BLaER1 treated with 17β-estradiol and CSF1 and Interleukin-3, amounts not matched to agents 10 nM and 100 nM (cell line): ENCODE measurements around the gene ZNF142.

ENCODE experiments used
- H3K27ac ChIP-seq, 11 experiments: shearing (Covaris generic); formaldehyde crosslinking; 2 replicates each; pipeline ENCODE4 v1.8.1; 2022
- H3K27me3 ChIP-seq, 11 experiments: shearing (Covaris generic); formaldehyde crosslinking; 2 replicates each; pipeline ENCODE4 v1.8.1; 2022
- H3K36me3 ChIP-seq, 11 experiments: shearing (Covaris generic); formaldehyde crosslinking; 2 replicates each; pipeline ENCODE4 v1.8.1; 2022
- H3K4me1 ChIP-seq, 10 experiments: shearing (Covaris generic); formaldehyde crosslinking; 2 replicates each; pipeline ENCODE4 v1.8.1; 2022
- H3K4me2 ChIP-seq, 11 experiments: shearing (Covaris generic); formaldehyde crosslinking; 2 replicates each; pipeline ENCODE4 v1.8.1; 2022
- H3K4me3 ChIP-seq, 10 experiments: shearing (Covaris generic); formaldehyde crosslinking; 2 replicates each; pipeline ENCODE4 v1.8.1; 2022
- H3K9ac ChIP-seq, 11 experiments: shearing (Covaris generic); formaldehyde crosslinking; 2 replicates each; pipeline ENCODE4 v1.8.1; 2022
- H3K9me3 ChIP-seq, 11 experiments: shearing (Covaris generic); formaldehyde crosslinking; replicated peaks in 1 of 11; 2 replicates each; pipeline ENCODE4 v1.8.1; 2022
- H4K20me1 ChIP-seq, 11 experiments: shearing (Covaris generic); formaldehyde crosslinking; 2 replicates each; pipeline ENCODE4 v1.8.1; 2022
- Cebpa-rat ChIP-seq, 11 experiments: shearing (Covaris generic); IDR thresholded peaks; 2 replicates each; pipeline ENCODE4 v1.8.1; 2022

The ZNF142 gene

DNA sequence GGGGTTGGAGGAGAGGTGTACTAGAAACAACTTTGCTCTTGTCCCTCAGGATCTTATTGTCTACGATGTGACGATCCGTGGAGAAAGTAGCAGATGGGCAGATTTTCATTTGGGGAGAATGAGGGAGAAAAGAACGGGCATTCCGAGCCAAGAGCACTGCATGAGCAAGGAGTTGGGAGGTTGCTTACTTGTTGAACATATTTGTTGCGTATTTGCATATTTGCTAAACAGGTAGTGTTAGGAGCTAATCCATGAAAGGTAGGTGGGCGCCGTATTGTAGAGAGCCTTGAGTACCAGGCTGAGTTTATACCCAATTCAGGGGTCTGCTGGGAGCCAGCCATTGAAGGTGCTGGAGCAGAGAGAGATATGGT is 550 bp upstream of the ZNF142 start:
- H3K9me3 ChIP-seq, result no peaks in the 10 kb centered on the region
- peak overlapping the region; percentile 87 to 98 (median 92) for H3K4me2 ChIP-seq
- peak overlapping the region in 10 of 11 experiments; percentile 18 to 87 (median 82); a peak in 19 of 22 replicates for H3K27ac ChIP-seq
- peaks cover 0 to 38% (median 13%) of the 10 kb centered on the region in 11 experiments; a peak in 10 of 22 replicates for H4K20me1 ChIP-seq
- peaks cover 58 to 76% (median 71%) of the 10 kb centered on the region in 11 experiments for H3K36me3 ChIP-seq
- H3K27me3 ChIP-seq, result no peaks in the 10 kb centered on the region
- H3K4me3 ChIP-seq, result peak overlapping the region; percentile 78 to 98 (median 94)
- H3K4me1 ChIP-seq, result peaks cover 10 to 30% (median 22%) of the 10 kb centered on the region in 10 experiments
- peak overlapping the region; percentile 78 to 92 (median 84); a peak in 21 of 22 replicates for H3K9ac ChIP-seq
- TF ChIP-seq Cebpa-rat (IDR thresholded peaks at IDR 0.05), result no peak

DNA sequence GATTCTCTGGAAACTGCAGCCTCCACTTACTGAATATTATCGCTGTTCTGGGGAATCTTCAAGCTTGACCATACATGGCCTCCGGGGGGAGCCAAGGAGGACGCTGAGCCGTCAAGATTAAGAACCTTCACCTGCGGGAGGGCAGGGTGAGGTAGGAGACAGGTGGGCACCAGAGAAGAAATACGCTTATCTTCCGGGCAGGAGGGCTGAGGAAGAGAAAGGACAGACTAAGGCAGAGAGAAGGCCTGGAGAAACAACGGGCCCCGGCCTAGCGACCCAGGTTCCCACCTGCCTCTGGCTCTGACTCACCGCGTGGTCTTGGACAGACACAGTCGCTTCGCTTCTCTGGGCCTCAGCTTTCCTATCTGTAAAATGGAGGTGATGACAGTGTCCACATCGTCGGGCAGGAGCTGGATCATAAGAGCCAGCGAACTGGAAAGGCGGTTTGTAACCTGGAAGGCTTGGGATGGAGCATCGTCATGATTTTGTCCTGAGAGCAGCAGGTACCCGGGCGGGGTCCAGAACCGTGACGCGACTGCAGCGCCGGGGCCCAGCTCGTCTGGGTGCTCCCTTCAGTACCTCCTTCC is 659 bp downstream of the ZNF142 start:
- H3K27ac ChIP-seq, result peak overlapping the region; percentile 25 to 87 (median 81); a peak in 21 of 22 replicates
- no peaks in the 10 kb centered on the region for H3K9me3 ChIP-seq
- peaks cover 0 to 45% (median 12%) of the 10 kb centered on the region in 11 experiments; a peak in 12 of 22 replicates for H4K20me1 ChIP-seq
- peak overlapping the region; percentile 78 to 92 (median 84) for H3K9ac ChIP-seq
- peak overlapping the region; percentile 78 to 98 (median 94) for H3K4me3 ChIP-seq
- peak overlapping the region; percentile 87 to 98 (median 92) for H3K4me2 ChIP-seq
- peaks cover 58 to 76% (median 71%) of the 10 kb centered on the region in 11 experiments for H3K36me3 ChIP-seq
- no peaks in the 10 kb centered on the region for H3K27me3 ChIP-seq
- no peak for TF ChIP-seq Cebpa-rat (IDR thresholded peaks at IDR 0.05)
- peaks cover 10 to 37% (median 24%) of the 10 kb centered on the region in 10 experiments for H3K4me1 ChIP-seq

GRCh38 chr2:218655751-218656150 is 3.7 kb downstream of the ZNF142 start:
- Histone ChIP-seq H3K9ac (peak overlapping the region in 2 of 11 experiments; percentile 8; a peak in 2 of 22 replicates), H3K4me2 (no peak overlapping the region), H3K4me1 (peaks cover 10 to 38% (median 21%) of the 10 kb centered on the region in 10 experiments), H3K36me3 (peaks cover 58 to 76% (median 73%) of the 10 kb centered on the region in 11 experiments), H3K9me3 (no peaks in the 10 kb centered on the region), H4K20me1 (peaks cover 0 to 65% (median 20%) of the 10 kb centered on the region in 11 experiments; a peak in 15 of 22 replicates), H3K27me3 (no peaks in the 10 kb centered on the region), H3K27ac (no peak overlapping the region), H3K4me3 (no peak overlapping the region)
- TF ChIP-seq Cebpa-rat (IDR thresholded peaks at IDR 0.05), result no peak

DNA sequence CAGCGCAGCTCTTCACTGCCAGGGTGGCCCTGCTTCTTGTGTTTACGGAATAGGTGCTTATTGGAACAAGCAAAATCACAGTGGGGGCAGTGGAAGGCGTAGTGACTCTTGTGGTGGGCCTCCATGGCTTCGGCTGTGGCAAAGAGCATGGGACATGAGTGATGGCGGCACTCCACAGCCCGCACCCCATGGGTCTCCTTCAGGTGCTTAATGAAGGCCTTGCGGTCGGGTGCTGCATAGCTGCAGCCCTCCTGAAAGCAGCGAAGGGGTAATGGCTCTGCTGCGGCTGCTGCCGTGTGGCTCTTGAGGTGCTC is 10.7 kb downstream of the ZNF142 start:
- no peak overlapping the region for H3K4me3 ChIP-seq
- no peak overlapping the region for H3K9ac ChIP-seq
- H3K36me3 ChIP-seq, result peaks cover 97 to 100% (median 100%) of the 10 kb centered on the region in 11 experiments
- H3K4me1 ChIP-seq, result peaks cover 0 to 6% (median 0%) of the 10 kb centered on the region in 10 experiments; a peak in 7 of 20 replicates
- no peak for TF ChIP-seq Cebpa-rat (IDR thresholded peaks at IDR 0.05)
- H3K27me3 ChIP-seq, result no peaks in the 10 kb centered on the region
- H3K4me2 ChIP-seq, result no peak overlapping the region
- H3K9me3 ChIP-seq, result no peaks in the 10 kb centered on the region
- peaks cover 4 to 82% (median 42%) of the 10 kb centered on the region in 11 experiments; a peak in 20 of 22 replicates for H4K20me1 ChIP-seq
- H3K27ac ChIP-seq, result no peak overlapping the region

- no peak for TF ChIP-seq Cebpa-rat (IDR thresholded peaks at IDR 0.05)
- no peaks in the 10 kb centered on the region for H3K9me3 ChIP-seq
- H3K36me3 ChIP-seq, result peaks cover 97 to 100% (median 100%) of the 10 kb centered on the region in 11 experiments
- H3K27me3 ChIP-seq, result no peaks in the 10 kb centered on the region
- H3K9ac ChIP-seq, result 0 out of 22 replicates have a peak overlapping the region, but pooled peaks of 1 of the 11 experiments have one; percentile 36
- no peak overlapping the region for H3K4me3 ChIP-seq
- no peak overlapping the region for H3K4me2 ChIP-seq
- no peak overlapping the region for H3K27ac ChIP-seq
- peaks cover 4 to 82% (median 47%) of the 10 kb centered on the region in 11 experiments; a peak in 20 of 22 replicates for H4K20me1 ChIP-seq
- peaks cover 0 to 3% (median 0%) of the 10 kb centered on the region in 10 experiments; a peak in 1 of 20 replicates for H3K4me1 ChIP-seq
Measured at GRCh38 chr2:218648088-218648786, 11.2 kb downstream of the ZNF142 start.

- Histone ChIP-seq H3K27ac (no peak overlapping the region), H3K4me2 (no peak overlapping the region), H3K9ac (no peak overlapping the region; a peak in 1 of 22 replicates), H3K27me3 (no peaks in the 10 kb centered on the region), H4K20me1 (peaks cover 4 to 82% (median 52%) of the 10 kb centered on the region in 11 experiments; a peak in 20 of 22 replicates), H3K36me3 (peaks cover 95 to 100% (median 99%) of the 10 kb centered on the region in 11 experiments), H3K9me3 (no peaks in the 10 kb centered on the region), H3K4me1 (peaks cover 0 to 3% (median 0%) of the 10 kb centered on the region in 10 experiments; a peak in 1 of 20 replicates), H3K4me3 (no peak overlapping the region)
- no peak for TF ChIP-seq Cebpa-rat (IDR thresholded peaks at IDR 0.05)
Measured at GRCh38 chr2:218645126-218645525, 14.3 kb downstream of the ZNF142 start.

DNA sequence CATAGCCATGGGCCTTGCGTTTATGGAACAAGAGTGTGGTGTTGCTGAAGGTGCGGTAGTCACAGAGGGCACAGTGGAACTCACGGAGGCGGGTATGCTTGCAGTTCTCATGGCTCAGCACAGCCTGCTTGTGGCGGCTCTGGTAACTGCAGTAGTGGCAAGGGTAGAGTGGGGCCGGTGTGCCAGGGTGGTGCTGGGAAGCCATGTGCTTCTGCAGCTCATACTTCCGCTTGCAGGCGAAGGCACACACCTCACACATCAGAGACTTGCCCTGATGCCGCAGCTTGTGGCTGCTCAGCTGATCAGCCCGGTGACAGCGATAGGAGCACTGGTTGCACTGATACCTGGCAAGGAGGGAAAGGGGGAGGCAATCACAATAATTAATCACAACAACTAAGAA is 14.7 kb downstream of the ZNF142 start:
- peaks cover 0 to 3% (median 0%) of the 10 kb centered on the region in 10 experiments; a peak in 1 of 20 replicates for H3K4me1 ChIP-seq
- TF ChIP-seq Cebpa-rat (IDR thresholded peaks at IDR 0.05), result no peak
- peaks cover 4 to 80% (median 52%) of the 10 kb centered on the region in 11 experiments; a peak in 20 of 22 replicates for H4K20me1 ChIP-seq
- no peak overlapping the region for H3K4me2 ChIP-seq
- H3K4me3 ChIP-seq, result no peak overlapping the region
- H3K36me3 ChIP-seq, result peaks cover 95 to 100% (median 99%) of the 10 kb centered on the region in 11 experiments
- no peak overlapping the region for H3K27ac ChIP-seq
- no peaks in the 10 kb centered on the region for H3K27me3 ChIP-seq
- no peaks in the 10 kb centered on the region for H3K9me3 ChIP-seq
- no peak overlapping the region; a peak in 1 of 22 replicates for H3K9ac ChIP-seq

DNA sequence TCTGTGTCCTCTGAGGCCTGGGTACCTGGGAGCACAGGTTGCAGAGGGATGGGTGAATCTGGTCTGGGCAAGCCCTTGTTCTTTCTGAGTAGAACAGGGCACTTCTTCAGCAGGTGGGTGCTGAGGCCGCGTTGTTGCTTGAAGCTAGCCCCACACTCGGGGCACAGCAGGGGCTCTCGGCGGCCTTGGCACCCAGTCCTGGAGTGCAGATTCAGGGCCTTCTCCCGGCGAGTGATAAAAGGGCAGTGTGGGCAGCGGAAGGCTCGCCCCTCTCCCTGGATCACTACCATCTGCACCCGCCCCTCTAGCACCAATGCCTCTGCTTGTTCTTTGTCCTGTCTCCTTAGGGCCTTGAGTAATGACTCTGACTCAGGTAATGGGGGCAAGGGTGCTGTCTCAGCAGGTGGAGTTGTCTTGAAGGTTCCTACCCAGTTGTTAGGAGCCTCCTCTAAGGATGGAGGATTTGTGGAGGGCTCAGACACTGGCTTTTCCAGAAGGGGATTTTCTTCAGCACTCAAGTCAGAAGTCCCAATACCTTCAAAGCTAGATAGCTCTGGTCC is 15.6 kb downstream of the ZNF142 start:
- no peak for TF ChIP-seq Cebpa-rat (IDR thresholded peaks at IDR 0.05)
- Histone ChIP-seq H3K4me3 (no peak overlapping the region), H3K27me3 (no peaks in the 10 kb centered on the region), H3K4me2 (no peak overlapping the region), H3K4me1 (peaks cover 0 to 3% (median 0%) of the 10 kb centered on the region in 10 experiments; a peak in 1 of 20 replicates), H3K9me3 (no peaks in the 10 kb centered on the region), H3K9ac (no peak overlapping the region), H3K27ac (no peak overlapping the region), H4K20me1 (peaks cover 4 to 71% (median 46%) of the 10 kb centered on the region in 11 experiments; a peak in 20 of 22 replicates), H3K36me3 (peaks cover 95 to 100% (median 99%) of the 10 kb centered on the region in 11 experiments)

DNA sequence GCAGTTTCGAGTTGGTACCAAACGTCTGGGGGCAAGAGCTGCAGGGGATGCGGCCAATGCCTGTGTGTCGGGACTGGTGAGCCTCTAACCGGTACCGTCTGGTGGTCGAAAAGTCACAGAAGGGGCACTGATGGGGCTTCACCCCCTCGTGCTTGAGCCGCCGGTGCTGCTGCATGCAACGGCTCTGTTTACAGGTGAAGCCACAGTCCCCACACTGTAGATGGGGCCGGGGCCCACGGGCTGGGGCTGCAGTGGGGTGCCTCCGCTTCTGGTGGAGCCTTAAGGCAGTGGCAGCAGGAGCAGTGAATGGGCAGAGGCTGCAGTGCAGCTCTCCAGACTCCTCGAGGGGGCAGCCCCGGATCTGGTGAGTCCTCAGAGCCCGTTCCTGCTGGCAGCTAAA is 16.6 kb downstream of the ZNF142 start:
- Histone ChIP-seq H3K4me2 (no peak overlapping the region), H3K9ac (no peak overlapping the region), H3K4me1 (no peaks in the 10 kb centered on the region), H3K4me3 (no peak overlapping the region), H4K20me1 (peaks cover 0 to 70% (median 41%) of the 10 kb centered on the region in 11 experiments; a peak in 17 of 22 replicates), H3K36me3 (peaks cover 95 to 100% (median 99%) of the 10 kb centered on the region in 11 experiments), H3K27ac (no peak overlapping the region), H3K27me3 (no peaks in the 10 kb centered on the region), H3K9me3 (no peaks in the 10 kb centered on the region)
- no peak for TF ChIP-seq Cebpa-rat (IDR thresholded peaks at IDR 0.05)
